ENCODE results near the gene LGI4. TPM values are rescaled to one million over a fixed set of nuclear protein-coding genes. Genes with fewer than 3 reads are reported as not detected.

Gene LGI4
- total RNA-seq, 1 experiment from 2014 or later: 0.32 TPM

DNA sequence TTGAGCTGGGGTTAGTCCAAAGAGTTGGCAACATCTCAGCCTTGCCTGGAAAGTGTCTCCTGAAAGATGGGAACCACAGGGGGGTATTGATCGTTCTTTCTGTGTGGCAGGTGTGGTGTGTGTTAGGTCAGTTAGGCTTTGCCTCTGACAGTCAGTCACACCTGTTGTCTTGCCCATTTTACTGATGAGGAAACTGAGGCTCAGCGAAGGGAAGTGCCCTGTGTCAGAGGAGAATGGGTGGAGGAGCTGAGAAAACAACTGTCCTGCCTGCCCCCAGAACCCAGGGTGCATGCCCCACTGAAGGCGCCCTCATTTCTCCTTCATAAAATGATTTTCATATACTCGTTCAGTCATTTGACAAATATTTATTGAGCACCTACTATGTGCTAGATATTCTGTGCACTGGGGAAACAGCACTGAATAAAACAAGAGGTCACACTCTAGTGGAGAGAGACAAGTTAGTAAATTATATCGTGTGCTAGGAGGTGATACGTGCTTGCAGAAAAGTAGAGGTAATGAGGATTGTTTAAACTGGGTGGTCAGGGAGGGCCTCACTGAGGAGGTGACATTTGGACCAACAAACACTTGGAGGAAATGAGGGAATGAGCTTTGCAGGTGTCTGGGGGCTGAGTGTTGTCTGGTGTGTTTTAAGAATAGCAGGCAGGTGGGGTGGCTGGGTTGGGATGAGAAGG lies 21.3 kb upstream of the LGI4 start (continued):
- TF ChIP-seq SP1 (IDR thresholded peaks at IDR 0.05; ENCODE audit: low read depth): no peak
- no peak for TF ChIP-seq CEBPB (IDR thresholded peaks at IDR 0.05; ENCODE audit: low read depth)
- no peak for TF ChIP-seq JUND (IDR thresholded peaks at IDR 0.05)
- no peak for TF ChIP-seq RAD21 (IDR thresholded peaks at IDR 0.05; ENCODE audit: low read depth)
- no peak for TF ChIP-seq YY1 (IDR thresholded peaks at IDR 0.05; ENCODE audit: extremely low read depth, insufficient replicate concordance, low read depth, low read length)
- TF ChIP-seq FOSL1 (IDR thresholded peaks at IDR 0.05; ENCODE audit: low read depth): no peak
- no peak for TF ChIP-seq ZNF274 (IDR thresholded peaks at IDR 0.05; ENCODE audit: low read depth, low read length)
- no peak for TF ChIP-seq POLR2A (IDR thresholded peaks at IDR 0.05; ENCODE audit: borderline replicate concordance, extremely low read depth, insufficient read depth, insufficient read length)

DNA sequence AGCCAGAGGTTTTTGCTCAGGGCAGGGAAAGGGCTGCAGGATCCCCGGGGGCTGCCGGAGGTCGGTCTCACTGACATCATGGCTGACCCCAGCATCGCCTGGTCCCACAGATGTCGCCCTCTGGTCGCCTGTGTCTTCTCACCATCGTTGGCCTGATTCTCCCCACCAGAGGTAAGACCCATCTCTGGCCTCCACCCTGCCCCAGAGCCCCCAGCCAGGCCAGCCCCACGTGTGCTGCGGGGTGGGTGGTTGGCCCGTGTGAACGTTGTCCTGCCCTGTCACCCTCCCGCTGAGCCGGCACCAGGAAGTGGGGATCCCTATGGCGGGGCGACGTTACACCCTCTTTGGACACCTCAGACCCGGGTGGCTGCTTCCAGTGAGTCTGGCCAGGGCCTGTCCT lies 20.6 kb upstream of the LGI4 start:
- Histone ChIP-seq H3K27ac (ENCODE audit: low read depth, low read length) (peak overlapping the region; percentile 87), H3K9ac (ENCODE audit: low read length) (peak overlapping the region; percentile 93), H4K20me1 (ENCODE audit: insufficient read depth) (no peaks in the 10 kb centered on the region), H3K9me3 (ENCODE audit: control insufficient read depth in 1 of 2, insufficient read depth in 1 of 2, low read depth in 1 of 2, low read length in 2 of 2) (no peaks in the 10 kb centered on the region), H3K4me3 (replicated peaks in 1 of 2; ENCODE audit: low read depth in 1 of 2, low read length in 2 of 2) (peak overlapping the region; percentile 75 to 95), H3K79me2 (ENCODE audit: insufficient read depth, low read length) (peaks cover 30% of the 10 kb centered on the region; the same call in 1 of the 2 replicates), H2AFZ (ENCODE audit: low read depth, low read length, poor library complexity, severe bottlenecking) (no peak overlapping the region), H3K27me3 (ENCODE audit: insufficient read depth, low read length) (no peaks in the 10 kb centered on the region), H3K4me1 (ENCODE audit: control insufficient read depth in 1 of 2, insufficient read depth in 2 of 2, low read length in 2 of 2) (peaks cover 8 to 42% of the 10 kb centered on the region in 2 experiments), H3K9me2 (ENCODE audit: insufficient read depth) (no peaks in the 10 kb centered on the region), H3K4me2 (ENCODE audit: low read length) (peak overlapping the region; percentile 98), H3K36me3 (ENCODE audit: control insufficient read depth in 1 of 2, insufficient read depth in 2 of 2, low read length in 2 of 2) (peaks cover 6 to 34% of the 10 kb centered on the region in 2 experiments; a peak in 3 of 4 replicates)
- CTCF ChIA-PET: no interaction called here
- peak; percentile 9 for ATAC-seq
- no peak for TF ChIP-seq ZNF274 (IDR thresholded peaks at IDR 0.05; ENCODE audit: low read depth, low read length)
- TF ChIP-seq POLR2A (IDR thresholded peaks at IDR 0.05; ENCODE audit: borderline replicate concordance, extremely low read depth, insufficient read depth, insufficient read length): no peak
- no peak for TF ChIP-seq SIN3A (IDR thresholded peaks at IDR 0.05; ENCODE audit: low read depth)
- TF ChIP-seq SP1 (IDR thresholded peaks at IDR 0.05; ENCODE audit: low read depth): no peak
- TF ChIP-seq, protein P1, sequence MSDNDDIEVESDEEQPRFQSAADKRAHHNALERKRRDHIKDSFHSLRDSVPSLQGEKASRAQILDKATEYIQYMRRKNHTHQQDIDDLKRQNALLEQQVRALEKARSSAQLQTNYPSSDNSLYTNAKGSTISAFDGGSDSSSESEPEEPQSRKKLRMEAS (IDR thresholded peaks at IDR 0.05): no peak
- no peak for TF ChIP-seq YY1 (IDR thresholded peaks at IDR 0.05; ENCODE audit: extremely low read depth, insufficient replicate concordance, low read depth, low read length)
- no peak for TF ChIP-seq FOSL1 (IDR thresholded peaks at IDR 0.05; ENCODE audit: low read depth)
- TF ChIP-seq, protein P2, sequence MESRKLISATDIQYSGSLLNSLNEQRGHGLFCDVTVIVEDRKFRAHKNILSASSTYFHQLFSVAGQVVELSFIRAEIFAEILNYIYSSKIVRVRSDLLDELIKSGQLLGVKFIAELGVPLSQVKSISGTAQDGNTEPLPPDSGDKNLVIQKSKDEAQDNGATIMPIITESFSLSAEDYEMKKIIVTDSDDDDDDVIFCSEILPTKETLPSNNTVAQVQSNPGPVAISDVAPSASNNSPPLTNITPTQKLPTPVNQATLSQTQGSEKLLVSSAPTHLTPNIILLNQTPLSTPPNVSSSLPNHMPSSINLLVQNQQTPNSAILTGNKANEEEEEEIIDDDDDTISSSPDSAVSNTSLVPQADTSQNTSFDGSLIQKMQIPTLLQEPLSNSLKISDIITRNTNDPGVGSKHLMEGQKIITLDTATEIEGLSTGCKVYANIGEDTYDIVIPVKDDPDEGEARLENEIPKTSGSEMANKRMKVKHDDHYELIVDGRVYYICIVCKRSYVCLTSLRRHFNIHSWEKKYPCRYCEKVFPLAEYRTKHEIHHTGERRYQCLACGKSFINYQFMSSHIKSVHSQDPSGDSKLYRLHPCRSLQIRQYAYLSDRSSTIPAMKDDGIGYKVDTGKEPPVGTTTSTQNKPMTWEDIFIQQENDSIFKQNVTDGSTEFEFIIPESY (IDR thresholded peaks at IDR 0.05; ENCODE audit: extremely low read depth, insufficient replicate concordance, low read length): no peak
- TF ChIP-seq JUND (IDR thresholded peaks at IDR 0.05): no peak
- TF ChIP-seq SRF (IDR thresholded peaks at IDR 0.05; ENCODE audit: low read depth): no peak
- TF ChIP-seq RAD21 (IDR thresholded peaks at IDR 0.05; ENCODE audit: low read depth): no peak
- TF ChIP-seq, protein P3, sequence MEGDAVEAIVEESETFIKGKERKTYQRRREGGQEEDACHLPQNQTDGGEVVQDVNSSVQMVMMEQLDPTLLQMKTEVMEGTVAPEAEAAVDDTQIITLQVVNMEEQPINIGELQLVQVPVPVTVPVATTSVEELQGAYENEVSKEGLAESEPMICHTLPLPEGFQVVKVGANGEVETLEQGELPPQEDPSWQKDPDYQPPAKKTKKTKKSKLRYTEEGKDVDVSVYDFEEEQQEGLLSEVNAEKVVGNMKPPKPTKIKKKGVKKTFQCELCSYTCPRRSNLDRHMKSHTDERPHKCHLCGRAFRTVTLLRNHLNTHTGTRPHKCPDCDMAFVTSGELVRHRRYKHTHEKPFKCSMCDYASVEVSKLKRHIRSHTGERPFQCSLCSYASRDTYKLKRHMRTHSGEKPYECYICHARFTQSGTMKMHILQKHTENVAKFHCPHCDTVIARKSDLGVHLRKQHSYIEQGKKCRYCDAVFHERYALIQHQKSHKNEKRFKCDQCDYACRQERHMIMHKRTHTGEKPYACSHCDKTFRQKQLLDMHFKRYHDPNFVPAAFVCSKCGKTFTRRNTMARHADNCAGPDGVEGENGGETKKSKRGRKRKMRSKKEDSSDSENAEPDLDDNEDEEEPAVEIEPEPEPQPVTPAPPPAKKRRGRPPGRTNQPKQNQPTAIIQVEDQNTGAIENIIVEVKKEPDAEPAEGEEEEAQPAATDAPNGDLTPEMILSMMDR (IDR thresholded peaks at IDR 0.05 in 2 of 3, conservative IDR thresholded peaks at IDR 0.05 in 1 of 3; ENCODE audit: borderline replicate concordance in 1 of 3, insufficient read depth in 1 of 3, low read depth in 2 of 3, low read length in 2 of 3): no peak
- RAD21 ChIA-PET (ENCODE audit: low non-redundant PET in 1 of 2, low total read pairs in 2 of 2, uncharacterized antibody in 2 of 2, unreplicated experiment in 2 of 2): no interaction called here
- POLR2A ChIA-PET: no interaction called here
- DNase-seq (ENCODE audit: low read depth, low spot score): no peak
- BruUV-seq (replicated peaks): no TSS peak
- intact Hi-C loops (cut with micrococcal nuclease): no loop called here
